Ishikawa (cell line): ENCODE measurements around the gene IKZF3.

ENCODE experiments used
- CEBPB ChIP-seq: IDR thresholded peaks from 2 replicates; pipeline ENCODE4 v1.6.1; 2012
- CREB1 ChIP-seq: IDR thresholded peaks from 2 replicates; pipeline ENCODE4 v1.6.1; 2012; ENCODE audit warnings: low read depth
- EGR1 ChIP-seq: IDR thresholded peaks from 2 replicates; pipeline ENCODE4 v1.6.1; 2012
- EP300 ChIP-seq: IDR thresholded peaks from 2 replicates; pipeline ENCODE4 v1.6.1; 2012; ENCODE audit warnings: borderline replicate concordance
- RAD21 ChIP-seq: IDR thresholded peaks from 2 replicates; pipeline ENCODE4 v1.6.1; 2012; ENCODE audit warnings: low read depth
- TAF1 ChIP-seq: IDR thresholded peaks from 2 replicates; pipeline ENCODE4 v1.6.1; 2012; ENCODE audit warnings: low read depth, mild to moderate bottlenecking
- TCF12 ChIP-seq: IDR thresholded peaks from 2 replicates; pipeline ENCODE4 v1.6.1; 2012; ENCODE audit warnings: low read depth
- TEAD4 ChIP-seq: IDR thresholded peaks from 2 replicates; pipeline ENCODE4 v1.6.1; 2012
- YY1 ChIP-seq: IDR thresholded peaks from 2 replicates; pipeline ENCODE4 v1.6.1; 2012; ENCODE audit warnings: low read depth
- ZBTB7A ChIP-seq: IDR thresholded peaks from 2 replicates; pipeline ENCODE4 v1.6.1; 2012; ENCODE audit warnings: low read depth
- TF ChIP-seq, protein P1 (sequence below): IDR thresholded peaks from 2 replicates; pipeline ENCODE4 v1.6.1; 2012; ENCODE audit warnings: low read depth, mild to moderate bottlenecking
- TF ChIP-seq, protein P2 (sequence below): IDR thresholded peaks from 2 replicates; pipeline ENCODE4 v1.6.1; 2012

- TF ChIP-seq, protein P1, sequence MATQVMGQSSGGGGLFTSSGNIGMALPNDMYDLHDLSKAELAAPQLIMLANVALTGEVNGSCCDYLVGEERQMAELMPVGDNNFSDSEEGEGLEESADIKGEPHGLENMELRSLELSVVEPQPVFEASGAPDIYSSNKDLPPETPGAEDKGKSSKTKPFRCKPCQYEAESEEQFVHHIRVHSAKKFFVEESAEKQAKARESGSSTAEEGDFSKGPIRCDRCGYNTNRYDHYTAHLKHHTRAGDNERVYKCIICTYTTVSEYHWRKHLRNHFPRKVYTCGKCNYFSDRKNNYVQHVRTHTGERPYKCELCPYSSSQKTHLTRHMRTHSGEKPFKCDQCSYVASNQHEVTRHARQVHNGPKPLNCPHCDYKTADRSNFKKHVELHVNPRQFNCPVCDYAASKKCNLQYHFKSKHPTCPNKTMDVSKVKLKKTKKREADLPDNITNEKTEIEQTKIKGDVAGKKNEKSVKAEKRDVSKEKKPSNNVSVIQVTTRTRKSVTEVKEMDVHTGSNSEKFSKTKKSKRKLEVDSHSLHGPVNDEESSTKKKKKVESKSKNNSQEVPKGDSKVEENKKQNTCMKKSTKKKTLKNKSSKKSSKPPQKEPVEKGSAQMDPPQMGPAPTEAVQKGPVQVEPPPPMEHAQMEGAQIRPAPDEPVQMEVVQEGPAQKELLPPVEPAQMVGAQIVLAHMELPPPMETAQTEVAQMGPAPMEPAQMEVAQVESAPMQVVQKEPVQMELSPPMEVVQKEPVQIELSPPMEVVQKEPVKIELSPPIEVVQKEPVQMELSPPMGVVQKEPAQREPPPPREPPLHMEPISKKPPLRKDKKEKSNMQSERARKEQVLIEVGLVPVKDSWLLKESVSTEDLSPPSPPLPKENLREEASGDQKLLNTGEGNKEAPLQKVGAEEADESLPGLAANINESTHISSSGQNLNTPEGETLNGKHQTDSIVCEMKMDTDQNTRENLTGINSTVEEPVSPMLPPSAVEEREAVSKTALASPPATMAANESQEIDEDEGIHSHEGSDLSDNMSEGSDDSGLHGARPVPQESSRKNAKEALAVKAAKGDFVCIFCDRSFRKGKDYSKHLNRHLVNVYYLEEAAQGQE, result no peak
- TF ChIP-seq ZBTB7A (no peak), EGR1 (no peak), EP300 (no peak), TCF12 (no peak), RAD21 (no peak), CEBPB (no peak), CREB1 (no peak), TEAD4 (no peak), YY1 (no peak), TAF1 (no peak)
- TF ChIP-seq, protein P2, sequence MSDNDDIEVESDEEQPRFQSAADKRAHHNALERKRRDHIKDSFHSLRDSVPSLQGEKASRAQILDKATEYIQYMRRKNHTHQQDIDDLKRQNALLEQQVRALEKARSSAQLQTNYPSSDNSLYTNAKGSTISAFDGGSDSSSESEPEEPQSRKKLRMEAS, result no peak
These were observed 148.6 kb downstream of the IKZF3 start for GRCh38 chr17:39715375-39716072.
